Measurements from ENCODE around the gene OPN4.
A peak's percentile ranks its signal among the peaks of the same experiment; 100 is the strongest.

The OPN4 gene

DNA sequence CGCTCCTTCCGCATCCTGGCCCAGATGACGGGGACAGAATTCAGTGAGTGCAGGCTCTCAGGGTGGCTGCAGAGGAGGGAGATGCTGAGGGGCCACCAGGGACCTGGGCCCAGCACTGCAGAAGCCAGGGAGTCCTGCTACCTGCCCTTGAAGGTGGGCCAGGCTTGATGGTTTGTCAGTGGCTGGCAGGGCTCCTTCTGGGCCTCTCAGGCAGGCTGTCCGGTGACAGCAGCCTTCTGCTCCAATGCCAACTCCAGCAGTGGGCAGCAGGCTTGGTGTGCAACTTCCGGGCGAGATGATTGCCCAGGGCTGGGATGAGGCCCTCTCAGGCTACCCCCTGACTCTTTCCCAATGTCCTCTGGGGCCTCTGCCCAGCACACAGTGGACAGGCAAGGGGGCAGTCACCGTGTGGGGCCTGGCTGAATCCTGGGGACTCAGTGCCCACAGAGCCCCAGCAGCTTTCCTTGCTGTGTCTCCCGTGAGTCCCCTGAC lies 37.7 kb downstream of the OPN4 start:
- DNase-seq, result no peak
- in situ Hi-C loops (cut with MboI; ENCODE audit: low pct_unique_long_range_greater_than_20kb, low sequenced_read_pairs), result no loop called here

DNA sequence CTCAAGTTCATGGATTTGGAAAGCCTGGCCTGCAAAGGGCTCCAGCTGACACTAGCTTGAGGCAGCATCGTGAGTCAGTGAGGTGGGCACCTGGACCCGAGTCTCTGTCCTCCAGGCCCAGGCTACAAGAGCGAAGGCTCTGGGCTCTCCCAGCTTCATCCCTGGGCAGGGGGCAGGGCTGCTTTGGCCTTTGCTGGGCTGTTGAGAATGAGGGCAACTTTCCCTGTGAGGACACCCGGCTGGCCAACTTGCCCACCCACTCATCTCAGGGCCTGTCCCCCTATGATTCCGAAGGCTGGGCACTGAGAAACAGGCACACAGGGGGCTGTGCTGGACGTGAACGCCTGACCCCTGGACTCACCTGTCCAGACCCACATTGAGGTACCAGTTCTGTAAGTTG lies 38.3 kb downstream of the OPN4 start:
- no peak for DNase-seq
- in situ Hi-C loops (cut with MboI; ENCODE audit: low pct_unique_long_range_greater_than_20kb, low sequenced_read_pairs), result no loop called here

DNA sequence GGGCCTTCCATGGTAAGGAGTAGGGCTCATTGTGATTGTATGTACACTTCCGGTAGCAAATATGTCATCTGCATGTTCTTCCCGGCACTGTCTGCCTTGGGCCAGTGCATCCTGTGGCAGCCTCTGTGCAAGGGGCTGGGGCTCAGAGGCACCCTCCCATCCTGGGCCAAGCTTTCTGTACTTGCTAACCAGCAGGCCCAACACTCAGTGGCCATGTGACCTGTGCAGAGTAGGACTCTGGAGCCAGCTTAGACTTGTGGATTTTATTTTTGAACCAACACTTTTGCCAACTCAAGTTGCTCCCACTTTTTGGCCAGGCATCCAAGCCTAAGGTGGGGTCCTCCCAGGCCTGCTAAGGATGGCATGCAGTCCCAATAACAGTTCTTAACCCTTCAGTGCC lies 38.9 kb downstream of the OPN4 start:
- in situ Hi-C loops (cut with MboI; ENCODE audit: low pct_unique_long_range_greater_than_20kb, low sequenced_read_pairs), result no loop called here
- no peak for DNase-seq

DNA sequence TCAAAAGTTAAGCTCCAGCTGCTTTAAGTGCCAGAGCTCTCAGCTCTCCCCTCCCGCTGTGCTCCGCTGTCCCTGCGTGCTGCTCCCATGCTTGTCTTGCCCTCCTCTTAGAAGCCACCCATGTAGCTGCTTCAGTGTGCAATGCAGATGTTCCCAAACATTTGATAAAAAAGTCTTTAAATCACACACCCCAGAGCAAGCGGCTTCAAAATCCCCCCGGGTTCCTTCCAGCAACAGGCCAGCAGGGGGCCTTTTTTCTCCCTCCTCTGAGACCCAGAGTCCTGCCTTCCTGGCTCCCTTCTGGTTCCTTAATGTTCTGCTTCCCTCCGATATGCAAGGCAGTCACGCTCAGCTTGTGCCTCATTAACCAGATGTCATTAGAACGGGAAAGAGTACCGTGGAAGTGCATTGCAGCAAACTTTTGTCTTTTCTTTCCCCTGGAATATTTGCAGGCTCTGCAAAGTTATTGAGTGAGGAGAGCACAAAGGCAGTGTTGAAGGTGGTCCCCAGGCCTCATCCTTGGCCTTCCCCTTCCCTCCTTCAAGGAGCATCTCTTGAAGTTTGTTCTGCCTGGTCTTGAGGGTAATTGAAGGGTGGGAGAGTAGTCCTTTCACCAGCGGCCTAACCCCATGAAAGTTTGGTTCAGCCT lies 39.5 kb downstream of the OPN4 start:
- in situ Hi-C loops (cut with MboI; ENCODE audit: low pct_unique_long_range_greater_than_20kb, low sequenced_read_pairs), result no loop called here
- peak; percentile 72 for DNase-seq

DNA sequence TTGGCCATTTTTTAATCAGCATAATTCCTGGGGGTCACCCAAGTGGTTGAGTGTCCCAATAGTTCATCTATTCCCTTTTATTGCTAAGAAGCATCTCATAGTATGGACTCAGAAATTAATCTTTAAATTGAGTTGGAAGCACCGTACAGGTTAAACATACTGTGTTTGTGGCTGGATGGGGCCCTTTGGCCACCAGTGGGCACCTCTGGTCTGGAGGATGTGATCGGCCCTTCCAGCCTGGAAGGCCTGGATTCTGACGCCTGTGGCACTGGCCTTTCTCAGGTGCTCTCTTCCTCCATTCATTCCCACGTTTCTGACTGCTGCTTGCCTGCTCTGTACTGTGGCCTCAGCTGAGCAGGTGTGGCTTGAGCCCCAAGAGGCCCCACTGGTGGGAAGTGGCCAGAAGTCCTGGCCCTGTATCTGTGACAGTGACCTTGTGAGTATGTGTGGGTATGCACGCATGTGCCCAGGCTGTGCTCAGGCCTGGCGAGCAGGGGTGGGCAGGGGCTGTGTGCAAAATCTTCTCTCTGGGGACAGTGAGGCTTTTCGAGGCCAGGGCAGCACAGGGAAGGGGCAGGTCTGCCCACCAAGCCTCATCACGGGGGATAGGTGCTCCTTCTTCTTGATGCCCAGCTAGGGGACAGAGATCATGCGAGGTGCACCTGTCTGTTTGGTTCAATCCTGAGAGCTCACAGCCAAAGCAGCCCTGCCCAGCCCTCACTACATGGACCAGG lies 44.0 kb downstream of the OPN4 start:
- in situ Hi-C loops (cut with MboI; ENCODE audit: low pct_unique_long_range_greater_than_20kb, low sequenced_read_pairs), result no loop called here
- DNase-seq, result no peak

DNA sequence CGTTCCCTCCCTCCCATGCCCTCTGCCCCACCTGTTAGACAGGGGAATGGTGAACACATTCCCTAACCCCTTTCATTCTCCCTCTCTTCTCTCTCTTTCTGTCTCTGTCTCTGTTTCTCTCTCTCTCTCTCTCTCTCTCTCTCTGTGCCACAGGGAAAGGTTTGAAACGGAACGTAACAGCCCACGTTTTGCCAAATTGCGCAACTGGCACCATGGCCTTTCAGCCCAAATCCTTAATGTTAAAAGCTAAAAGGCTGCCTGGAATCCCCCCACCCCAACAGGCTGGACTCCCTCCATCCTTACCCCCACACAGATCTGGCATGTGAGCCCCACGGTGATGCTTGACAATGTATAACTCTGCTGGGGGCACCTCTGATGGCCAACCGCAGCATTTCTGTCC lies 44.8 kb downstream of the OPN4 start:
- no peak for DNase-seq
- in situ Hi-C loops (cut with MboI; ENCODE audit: low pct_unique_long_range_greater_than_20kb, low sequenced_read_pairs), result no loop called here

DNA sequence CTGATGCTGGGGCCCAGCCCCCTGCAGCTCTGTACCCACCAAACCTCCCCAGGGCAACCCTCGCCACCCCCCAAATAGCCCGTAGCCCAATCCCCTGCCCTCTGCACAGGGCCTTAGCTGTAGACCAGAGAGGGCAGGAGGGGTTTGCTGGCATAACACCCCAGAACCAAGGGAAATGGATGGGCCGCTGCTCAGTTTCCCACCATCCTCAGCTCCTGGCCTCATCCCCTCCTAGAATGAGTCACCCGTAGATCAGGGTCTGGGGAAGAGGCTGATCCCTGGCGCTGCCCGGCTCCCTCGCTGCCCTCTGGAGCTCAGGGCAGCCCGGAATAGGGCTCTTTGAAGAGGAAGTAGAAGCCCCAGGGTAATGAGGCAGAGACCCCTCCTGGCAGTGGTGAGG lies 45.2 kb downstream of the OPN4 start:
- no peak for DNase-seq
- in situ Hi-C loops (cut with MboI; ENCODE audit: low pct_unique_long_range_greater_than_20kb, low sequenced_read_pairs), result no loop called here

DNA sequence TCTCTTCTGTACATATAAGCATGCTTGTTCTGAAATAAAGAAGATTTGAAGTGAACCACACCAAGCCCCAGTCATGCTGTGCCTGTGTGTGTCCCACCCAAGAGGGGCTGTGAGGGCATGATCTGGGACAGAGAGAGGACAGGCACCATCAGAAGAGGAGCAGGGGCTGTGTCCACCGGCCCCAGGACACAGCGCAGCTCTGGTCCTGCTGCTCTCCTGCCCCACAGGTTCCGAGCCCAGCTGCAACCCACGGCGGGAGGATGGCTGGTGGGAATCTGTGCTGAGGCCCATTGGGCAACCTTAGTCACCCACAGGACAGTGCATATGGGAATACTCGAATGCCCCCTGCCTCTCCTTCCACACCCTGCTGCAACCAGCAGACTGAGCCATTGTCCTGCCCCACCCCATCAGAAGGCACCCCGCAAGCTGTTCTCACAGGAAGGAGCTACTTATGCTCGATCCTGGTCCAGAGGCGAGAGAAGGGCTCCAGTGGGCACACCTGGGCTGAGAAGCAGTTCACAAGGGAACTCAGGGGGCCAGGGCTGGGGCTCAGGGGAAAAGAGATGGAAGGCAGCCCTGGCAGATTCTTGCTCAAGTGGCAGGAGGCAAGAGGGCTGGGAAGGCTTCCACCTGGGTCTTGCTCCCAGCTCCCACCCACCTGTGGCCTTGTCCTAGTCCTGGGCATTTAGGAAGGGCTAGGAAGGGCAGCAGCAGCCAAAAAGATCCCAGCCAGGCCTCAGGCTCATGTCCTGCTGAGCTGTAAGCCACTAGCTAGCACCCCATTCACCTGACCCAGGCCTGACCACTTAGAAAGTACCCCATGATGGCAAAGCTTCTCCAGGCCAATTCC lies 45.9 kb downstream of the OPN4 start:
- in situ Hi-C loops (cut with MboI; ENCODE audit: low pct_unique_long_range_greater_than_20kb, low sequenced_read_pairs), result loop anchor here (25.0 kb wide), 1 partner anchor 187 kb away; no protein-coding TSS in a partner anchor
- DNase-seq, result no peak

DNA sequence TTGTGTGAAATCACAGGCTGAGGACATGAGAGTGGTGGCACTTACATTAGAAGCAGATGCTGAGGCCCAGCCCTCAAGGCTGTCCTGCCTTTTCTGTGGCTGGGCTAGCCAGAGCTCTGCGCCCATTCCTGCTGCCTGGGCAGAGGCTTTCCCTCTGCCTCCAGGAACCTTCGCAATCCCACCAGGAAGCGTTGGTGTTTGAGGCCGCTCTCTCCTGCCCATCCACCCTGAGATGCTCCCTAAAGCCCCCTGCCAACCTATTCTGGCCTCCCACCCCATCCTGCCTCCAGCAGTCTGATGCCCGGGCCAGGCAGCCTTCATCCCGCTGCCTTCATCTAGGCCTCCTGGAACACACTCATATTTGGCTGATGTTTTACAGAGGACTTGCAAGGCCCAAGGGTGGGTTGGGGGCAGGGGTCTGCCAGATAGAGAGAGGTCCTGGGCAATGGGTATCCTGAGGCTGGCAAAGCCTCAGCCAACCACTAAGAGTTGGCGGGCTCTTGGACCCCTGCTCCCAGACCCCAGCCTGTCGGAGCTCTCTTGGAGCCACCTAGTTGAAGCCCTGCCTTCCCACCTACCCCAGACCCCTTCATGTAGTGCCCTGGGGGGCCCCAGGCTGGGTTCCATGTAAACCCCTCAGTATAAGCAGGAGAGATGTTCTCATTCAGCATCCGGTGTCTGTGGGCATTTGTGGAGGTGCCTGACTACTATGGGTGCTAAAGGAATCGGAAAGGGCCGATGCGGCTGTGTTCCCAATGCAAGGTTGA lies 46.7 kb downstream of the OPN4 start:
- DNase-seq, result no peak
- in situ Hi-C loops (cut with MboI; ENCODE audit: low pct_unique_long_range_greater_than_20kb, low sequenced_read_pairs), result loop anchor here (25.0 kb wide), 1 partner anchor 186 kb away; no protein-coding TSS in a partner anchor

DNA sequence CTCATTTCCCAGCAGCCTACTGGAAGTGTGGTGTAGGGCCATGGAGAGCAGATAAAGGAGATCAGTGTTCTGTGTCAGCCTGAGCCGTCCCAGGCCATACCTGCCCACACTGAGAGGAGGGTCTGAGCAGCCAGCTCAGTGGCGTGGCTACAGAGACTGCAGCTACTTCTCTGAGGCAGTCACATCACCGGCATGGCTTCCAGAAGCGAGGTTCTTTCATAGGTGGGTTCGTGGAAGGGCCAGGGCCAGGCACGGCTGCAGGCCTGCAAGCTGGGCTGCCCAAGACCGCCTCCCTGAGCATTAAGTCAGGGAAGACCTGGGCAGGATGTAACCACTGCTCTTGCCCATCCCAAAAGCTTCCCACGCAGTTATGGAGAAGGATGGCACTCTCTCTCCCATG lies 48.8 kb downstream of the OPN4 start:
- DNase-seq, result no peak

DNA sequence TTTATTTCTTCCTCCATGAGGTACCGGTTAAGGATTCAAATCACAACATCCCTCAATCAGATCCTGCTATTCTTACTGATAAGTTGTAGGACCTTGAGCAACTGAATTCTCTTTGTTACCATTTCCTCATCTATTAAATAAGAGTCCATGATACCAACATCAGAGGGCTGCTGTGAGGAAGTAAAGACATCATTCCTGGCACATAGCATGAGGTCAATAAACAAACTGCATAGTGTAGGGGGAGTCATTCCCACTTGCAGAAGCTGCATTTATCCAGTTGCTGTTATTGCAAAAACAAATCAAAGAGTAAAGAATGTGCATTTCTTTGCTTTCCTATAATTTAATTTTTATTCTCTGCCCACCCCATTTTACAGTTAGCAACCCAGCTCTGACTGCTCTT lies 50.8 kb downstream of the OPN4 start:
- no peak for DNase-seq
- in situ Hi-C loops (cut with MboI; ENCODE audit: low pct_unique_long_range_greater_than_20kb, low sequenced_read_pairs), result loop anchor here (25.0 kb wide), 1 partner anchor 182 kb away; no protein-coding TSS in a partner anchor

More for the DNA sequence above, 48.8 kb downstream of the OPN4 start:
- in situ Hi-C loops (cut with MboI; ENCODE audit: low pct_unique_long_range_greater_than_20kb, low sequenced_read_pairs), result loop anchor here (25.0 kb wide), 1 partner anchor 184 kb away; no protein-coding TSS in a partner anchor

DNA sequence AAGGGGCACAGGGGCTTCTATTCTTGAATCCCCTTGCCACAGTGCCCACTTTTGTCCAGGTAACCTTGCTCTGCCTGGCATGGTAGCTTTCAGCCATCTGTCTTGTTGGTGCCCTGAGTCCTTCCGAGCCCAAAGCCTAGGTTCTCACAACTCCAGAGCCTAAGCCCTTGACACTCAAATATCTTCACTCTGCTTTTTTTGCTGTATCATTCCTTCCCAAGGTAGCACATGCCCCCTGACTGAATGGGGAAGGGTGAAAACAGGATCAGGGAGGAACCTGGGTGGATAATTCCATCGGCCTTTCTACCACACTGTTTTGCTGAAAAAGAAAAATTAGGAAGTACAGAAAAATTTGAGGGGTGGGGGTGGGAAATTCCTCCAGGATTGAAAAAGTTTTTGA lies 51.6 kb downstream of the OPN4 start:
- in situ Hi-C loops (cut with MboI; ENCODE audit: low pct_unique_long_range_greater_than_20kb, low sequenced_read_pairs), result loop anchor here (25.0 kb wide), 1 partner anchor 181 kb away; no protein-coding TSS in a partner anchor
- DNase-seq, result no peak

DNA sequence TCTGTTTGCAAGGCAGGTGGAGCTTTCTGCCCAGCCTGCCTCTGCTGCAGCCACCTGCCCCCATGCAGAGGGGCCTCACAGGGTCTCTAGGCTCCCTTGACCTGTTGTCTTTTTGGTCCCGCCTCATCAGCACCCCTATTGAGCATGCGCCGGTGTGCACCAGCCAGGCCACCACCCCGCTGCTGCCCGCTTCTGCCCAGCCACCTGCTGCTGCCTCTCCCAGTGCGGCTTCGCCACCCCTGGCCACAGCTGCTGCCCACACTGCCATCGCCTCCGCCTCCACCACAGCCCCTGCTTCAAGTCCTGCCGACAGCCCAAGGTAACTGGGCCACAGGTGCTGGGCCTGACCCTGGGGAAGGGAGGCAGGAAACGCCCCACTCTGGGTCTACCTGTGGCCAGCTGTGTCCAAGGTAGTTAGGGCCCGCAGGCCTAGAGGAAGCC lies 52.1 kb downstream of the OPN4 start:
- DNase-seq, result no peak
- in situ Hi-C loops (cut with MboI; ENCODE audit: low pct_unique_long_range_greater_than_20kb, low sequenced_read_pairs), result loop anchor here (25.0 kb wide), 1 partner anchor 181 kb away; no protein-coding TSS in a partner anchor

DNA sequence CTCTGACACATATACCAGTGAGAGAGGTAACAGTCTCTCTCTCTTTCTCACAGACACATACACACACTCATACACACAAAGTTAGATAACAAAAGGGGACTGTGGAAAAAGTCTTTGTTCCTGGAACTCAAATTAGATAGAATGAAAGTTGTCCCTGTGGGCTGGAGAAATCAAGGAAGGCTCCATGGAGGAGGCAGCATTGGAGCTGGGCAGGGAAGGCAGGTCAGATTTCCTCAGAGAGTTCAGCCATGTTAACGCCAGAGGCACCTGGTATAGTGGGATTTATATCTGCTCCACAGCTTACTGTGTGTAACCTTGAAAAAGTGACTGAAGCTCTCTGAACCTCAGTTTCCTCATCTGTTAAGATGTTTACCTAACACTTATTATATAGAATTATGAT lies 52.6 kb downstream of the OPN4 start:
- in situ Hi-C loops (cut with MboI; ENCODE audit: low pct_unique_long_range_greater_than_20kb, low sequenced_read_pairs), result loop anchor here (25.0 kb wide), 1 partner anchor 180 kb away; no protein-coding TSS in a partner anchor
- DNase-seq, result no peak

DNA sequence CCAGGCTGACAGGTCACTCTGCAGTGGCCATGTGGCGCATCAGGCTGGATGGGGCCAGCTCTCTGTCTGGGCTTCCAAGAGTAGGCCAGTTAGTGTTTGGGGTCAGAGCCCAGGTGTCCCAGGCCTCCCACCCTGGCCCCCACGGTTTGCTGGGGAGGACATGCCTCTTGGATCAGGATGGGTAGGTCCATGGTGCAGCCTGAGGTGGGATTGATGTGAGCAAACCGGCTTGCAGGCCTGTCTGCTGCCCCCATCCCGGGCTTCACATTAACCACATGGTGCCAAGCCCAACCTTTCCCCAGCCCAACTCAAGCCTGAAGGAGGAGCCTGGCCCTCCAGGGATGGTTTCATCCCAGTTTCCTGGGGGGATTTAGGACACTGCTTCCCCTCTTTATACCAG lies 53.2 kb downstream of the OPN4 start:
- no peak for DNase-seq
- in situ Hi-C loops (cut with MboI; ENCODE audit: low pct_unique_long_range_greater_than_20kb, low sequenced_read_pairs), result loop anchor here (25.0 kb wide), 1 partner anchor 180 kb away; no protein-coding TSS in a partner anchor

DNA sequence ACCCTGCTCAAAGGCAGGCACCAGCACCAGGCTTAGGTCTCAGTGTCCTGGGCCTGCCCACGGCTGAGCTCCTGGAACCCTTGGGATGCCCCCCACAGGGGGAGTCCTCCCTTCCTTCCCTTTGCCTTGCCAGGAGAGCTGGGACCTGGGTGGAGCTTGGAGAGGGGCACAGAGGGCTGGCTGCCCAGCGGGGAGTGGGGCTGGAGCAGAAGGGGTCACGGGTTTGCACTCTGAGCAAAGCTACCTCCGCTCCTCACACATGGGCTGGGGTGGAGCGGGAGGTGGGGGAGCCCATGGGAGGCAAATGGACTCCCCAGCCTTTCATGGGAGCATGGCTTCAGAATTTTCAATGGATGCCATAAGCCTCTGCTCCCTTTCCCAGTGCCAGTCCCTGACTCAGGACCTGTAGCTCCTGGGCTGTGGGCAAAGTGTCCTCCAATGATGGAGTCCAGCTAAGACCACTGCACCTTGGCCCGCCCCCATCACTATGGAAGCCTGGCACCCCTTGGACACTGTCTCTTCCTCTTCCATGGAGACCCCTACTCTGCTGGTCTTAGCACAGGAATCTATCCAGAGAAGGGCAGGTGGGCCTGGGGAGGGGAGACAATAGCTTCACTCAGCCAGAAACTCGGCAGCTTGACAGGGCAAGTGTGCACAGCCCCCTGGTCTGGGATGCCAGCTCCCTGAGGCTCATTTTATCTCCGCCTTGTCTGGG lies 53.9 kb downstream of the OPN4 start:
- in situ Hi-C loops (cut with MboI; ENCODE audit: low pct_unique_long_range_greater_than_20kb, low sequenced_read_pairs), result loop anchor here (25.0 kb wide), 1 partner anchor 179 kb away; no protein-coding TSS in a partner anchor
- DNase-seq, result no peak

DNA sequence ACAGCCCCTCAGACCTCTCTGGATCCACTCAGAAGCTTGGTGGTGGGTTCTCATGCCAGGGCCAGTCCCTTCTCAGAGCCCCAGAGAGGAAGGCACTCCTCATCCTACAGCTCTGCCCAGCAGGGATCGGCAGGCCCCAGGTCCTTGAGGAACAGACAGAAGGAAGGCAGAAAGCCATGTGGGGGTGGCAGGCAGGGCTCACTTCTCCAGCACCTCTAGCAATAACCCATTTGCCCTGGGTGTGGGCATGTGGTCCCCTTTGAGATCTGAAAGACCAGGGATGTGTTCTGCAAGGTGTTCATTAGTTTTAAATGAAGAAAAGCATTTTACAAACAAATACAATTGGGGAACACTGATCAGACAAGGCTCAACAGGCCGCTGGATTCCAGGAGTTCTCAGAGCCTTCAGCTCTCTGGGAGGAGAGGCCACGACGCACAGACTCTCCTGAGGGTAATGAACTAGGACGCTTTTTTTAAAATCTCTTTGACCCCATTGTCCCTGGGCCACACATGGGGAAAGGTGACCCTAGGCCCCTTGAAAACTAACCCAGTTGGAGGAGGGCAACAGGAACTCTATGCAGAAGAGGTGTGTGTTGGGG lies 54.5 kb downstream of the OPN4 start:
- in situ Hi-C loops (cut with MboI; ENCODE audit: low pct_unique_long_range_greater_than_20kb, low sequenced_read_pairs), result loop anchor here (25.0 kb wide), 1 partner anchor 178 kb away; no protein-coding TSS in a partner anchor
- no peak for DNase-seq

All from KBM-7 (cell line).